Endometrium (tissue), 2 donors: ENCODE data around the gene UNKL.

ENCODE experiments used
- FAIRE-seq: peaks from 2 replicates; lab custom pipeline; 2012; peaks lifted over from hg19 to GRCh38; lab: Jason Lieb, UNC
- donor health status: control.
- donor health status: control.

The UNKL gene

DNA sequence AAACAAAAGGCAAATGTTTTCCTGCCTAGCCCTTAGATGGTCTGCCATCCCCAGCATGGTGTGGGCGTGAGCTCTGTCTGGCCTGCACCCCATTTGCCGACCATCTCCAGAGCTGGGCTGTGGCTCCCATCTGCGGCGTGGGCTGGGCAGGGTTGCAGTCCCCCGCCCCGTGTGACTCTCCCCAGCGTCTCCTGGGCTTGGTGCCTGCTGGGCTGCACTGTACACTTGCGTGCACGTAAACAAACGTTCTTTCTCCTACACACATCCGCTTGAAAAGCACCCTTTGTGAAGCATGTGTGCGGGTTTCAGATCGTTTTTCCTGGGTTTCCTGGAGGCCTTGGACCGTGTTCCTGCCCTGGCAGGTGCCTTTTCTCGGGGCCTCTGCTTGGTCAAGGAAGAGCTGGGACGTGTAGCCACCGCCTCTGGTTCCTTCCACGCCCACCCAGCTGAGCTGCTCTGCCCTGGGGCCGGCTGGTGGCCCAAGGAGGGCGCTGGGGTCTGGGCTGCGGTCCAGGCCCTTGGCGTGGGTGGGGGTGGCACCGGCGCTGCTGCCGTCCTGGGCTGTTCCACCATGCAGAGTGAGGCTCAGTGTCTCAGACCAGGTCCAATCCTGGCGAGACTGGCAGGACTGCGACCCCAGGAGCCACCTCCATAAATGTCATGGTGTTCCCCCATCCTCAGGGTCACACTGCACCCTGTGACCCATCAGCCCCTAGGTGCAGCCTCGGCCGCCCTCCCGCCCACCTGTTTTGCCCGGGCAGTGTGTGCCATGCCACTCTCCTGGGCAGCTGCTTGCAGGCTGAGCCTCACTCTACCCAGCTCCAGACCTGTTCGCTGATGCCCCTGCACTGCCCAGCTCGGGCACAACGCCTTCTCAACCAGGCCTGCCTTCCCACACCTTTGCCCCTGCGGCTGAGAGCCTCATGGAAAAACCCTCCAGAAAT is 90.9 kb downstream of the UNKL start:
- no peak for FAIRE-seq

DNA sequence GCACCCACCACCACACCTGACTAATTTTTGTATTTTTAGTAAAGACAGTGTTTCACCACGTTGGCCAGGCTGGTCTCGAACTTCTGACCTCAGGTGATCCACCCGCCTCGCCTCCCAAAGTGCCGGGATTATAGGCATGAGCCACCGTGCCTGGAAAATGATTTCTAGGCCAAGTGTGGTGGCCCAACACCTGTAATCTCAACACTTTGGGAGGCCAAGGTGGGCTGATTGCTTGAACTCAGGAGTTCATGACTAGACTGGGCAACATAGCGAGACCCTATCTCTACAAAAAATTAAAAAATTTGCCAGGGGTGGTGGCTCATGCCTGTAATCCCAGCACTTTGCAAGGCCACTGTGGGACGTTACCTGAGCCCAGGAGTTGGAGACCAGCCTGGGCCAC is 92.1 kb downstream of the UNKL start:
- FAIRE-seq = no peak

GRCh38 chr16:1320658-1321240 is 93.8 kb downstream of the UNKL start:
- no peak for FAIRE-seq

GRCh38 chr16:1320097-1320496 is 94.4 kb downstream of the UNKL start:
- FAIRE-seq = no peak

DNA sequence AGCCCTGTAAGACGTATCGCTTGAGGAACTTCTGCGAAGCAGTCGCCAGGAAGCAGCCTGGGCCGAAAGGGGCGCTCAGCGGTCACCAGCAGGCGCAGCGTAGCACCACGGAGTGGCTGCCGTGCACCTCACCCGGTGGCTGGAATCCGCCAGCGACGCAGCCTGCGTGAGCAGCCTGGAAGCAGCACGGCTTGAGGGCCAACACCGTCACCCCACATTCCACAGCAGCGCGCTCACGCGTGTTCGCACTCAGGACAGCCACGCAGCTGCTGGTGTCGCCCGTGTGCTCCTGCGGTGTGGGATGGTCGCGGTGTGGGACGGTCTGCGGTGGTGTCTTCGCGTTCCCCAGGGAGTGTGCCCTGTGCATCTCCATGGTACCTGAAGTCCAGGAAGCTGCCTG is 95.5 kb downstream of the UNKL start:
- FAIRE-seq = no peak

GRCh38 chr16:1318268-1318545 is 96.3 kb downstream of the UNKL start:
- FAIRE-seq = no peak

DNA sequence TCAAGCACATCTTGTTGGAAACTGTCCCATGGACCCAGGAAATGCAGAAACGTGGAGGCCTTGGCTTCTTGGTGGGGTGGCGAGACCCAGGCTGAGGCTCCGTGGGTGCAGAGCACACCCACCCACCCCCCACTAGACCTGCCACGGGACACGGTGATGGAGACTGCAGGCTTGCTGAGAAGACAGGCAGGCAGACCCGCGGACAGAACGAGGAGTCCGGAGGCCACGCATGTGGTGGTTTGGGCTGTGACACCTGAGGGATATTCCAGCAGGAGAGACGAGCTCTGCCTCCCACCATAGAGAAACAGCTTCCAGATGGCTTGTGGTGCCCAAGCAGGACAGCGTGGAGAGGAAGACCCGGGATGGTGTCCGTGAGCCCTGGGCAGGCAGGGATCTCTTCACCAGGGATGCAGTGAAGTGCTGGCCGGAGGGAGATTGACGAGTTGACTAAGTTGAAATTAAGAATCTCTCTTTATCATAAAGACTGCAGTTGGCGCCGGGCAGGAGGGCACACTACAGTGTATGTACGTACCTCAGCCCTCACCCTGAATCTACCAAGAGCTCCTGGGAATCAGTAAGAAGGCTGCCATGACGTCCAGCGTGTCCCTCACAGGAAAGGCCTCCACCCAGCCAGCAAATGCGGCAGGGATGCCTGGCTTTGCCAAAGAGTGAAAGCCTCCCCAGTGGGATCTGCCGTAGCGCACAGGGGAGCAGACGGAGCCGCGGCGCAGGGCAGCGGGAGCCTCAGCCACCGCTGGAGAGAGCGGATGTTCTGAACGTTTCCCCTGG is 96.8 kb downstream of the UNKL start:
- FAIRE-seq = no peak

DNA sequence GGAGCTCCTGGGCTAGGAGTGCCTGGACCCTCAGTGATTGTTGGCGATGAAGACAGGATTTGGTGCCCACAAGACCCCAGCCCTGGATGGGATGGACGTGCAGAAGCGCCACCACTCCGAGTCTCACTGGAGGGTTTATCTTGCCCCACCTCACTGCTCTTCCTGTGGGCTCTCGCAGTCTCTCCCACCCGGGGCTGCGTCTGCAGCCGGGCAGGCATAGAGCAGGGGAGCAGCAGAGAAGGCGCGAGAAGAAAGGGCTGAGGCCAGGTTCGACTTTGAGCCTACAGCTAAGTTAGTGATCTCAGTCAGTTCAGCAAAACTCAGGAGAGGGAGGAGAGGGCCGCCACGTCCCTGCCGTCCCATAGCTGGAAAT is 98.5 kb downstream of the UNKL start:
- FAIRE-seq = no peak

DNA sequence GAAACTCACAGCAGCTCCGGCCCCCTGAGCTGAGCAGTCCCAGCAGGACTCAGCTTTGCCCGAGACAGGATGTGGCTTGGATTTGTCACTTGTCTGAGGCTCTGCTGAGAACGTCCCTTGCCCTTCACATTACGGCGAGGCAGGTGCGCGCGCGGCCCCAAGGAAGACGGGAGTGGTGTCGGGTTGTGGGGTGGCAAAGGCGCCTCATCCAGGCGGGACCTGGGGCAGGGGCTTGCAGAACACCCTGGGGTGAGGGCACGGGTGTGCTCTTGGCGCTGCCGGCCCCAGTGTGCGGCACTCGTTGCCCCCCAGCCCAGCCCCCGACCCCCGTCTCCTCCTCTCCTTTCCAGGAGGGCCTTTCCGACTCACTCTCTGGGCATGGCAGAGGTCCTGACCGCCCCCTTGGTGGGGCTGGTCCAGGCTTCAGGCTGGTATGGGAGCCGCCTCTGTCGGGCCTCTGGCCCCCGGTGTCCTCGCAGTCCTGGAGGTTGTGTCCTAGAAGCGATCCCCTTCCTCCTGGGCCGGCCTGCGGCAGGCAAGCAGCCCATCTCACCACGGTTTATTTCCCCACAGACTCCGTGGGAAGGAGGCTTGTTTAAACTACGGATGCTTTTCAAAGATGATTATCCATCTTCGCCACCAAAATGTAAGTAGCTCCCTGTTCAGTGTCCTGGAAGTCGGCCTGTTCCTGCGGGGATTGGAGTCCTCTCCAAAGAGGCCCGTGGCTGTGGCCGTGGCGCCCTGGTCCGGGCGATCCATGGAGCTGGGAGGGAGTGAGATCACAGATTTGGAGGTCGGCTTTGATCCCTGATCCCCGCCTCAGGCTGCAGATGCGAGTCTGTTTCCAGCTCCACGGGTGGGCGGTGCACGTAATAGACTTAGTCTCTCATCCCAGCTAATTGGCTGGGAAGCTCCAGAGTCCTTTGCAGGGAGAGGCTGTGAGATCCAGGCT is 99.1 kb downstream of the UNKL start:
- no peak for FAIRE-seq

DNA sequence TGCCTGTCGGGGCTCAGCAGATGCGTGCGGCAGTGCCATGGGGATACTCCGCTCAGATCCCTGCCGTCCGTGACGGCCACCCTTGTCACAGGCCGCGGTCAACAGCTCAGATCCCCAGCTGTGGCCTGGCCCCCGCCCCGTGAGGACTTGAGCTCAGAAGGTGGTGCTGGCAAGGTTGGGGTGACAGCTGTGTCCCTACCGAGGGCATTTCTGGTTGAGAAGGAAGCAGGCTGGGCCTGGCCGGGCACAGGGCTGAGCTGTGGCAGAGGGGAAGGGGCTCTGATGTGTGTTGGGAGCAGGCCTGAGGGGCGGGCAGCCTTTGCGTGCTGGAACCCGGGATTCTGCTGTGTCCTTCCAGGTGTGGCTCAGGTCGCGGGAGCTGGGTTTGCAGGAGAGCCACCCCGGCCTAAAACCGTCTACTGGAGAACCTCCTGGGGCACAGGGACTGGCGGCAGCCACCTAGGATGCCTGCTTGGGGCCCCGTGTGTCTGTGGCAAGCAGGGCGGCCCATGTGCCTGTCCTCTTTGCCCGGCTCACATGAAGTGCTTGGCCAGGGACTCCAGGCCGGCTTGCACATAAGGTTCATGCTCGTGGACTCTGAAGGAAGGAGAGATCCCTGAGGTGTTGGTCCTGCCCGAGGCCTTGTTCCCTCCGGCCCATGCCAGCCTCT is 100.0 kb downstream of the UNKL start:
- FAIRE-seq = no peak

DNA sequence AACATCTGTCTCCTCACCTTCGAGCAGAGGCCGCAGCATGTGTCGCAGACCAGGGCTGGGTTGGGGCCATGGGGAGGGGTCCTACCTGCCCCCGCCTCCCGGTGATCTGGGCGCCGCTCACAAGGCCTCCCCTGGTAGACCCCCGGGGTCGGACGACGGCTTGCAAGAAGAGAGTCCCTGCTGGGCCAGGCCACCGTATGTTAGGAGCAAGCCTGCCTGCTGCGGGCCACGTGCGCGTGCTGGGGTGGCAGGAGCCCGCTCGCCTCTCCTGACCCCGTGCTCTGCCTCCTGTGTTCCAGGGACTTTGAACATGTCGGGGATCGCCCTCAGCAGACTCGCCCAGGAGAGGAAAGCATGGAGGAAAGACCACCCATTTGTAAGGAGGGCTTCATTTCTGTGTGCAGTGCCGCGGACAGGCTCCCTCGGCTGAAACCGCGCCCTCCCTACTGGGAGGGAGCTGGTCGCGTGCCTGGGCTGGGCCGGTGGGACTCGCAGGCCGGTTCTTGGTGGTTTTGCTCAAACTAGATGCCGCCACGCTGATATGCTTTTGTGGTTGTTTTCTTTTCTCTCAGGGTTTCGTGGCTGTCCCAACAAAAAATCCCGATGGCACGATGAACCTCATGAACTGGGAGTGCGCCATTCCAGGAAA is 100.7 kb downstream of the UNKL start:
- FAIRE-seq = no peak
